NCI-H2081 treated with DMSO at 0.1 percent for 48 hours (cell line): Measurements from ENCODE around the gene GRK6.
"Not testable (repeated sequence)": the region's sequence is repeated elsewhere in the genome, so short reads cannot be mapped to it uniquely, and the experiment has no call there.

Experiments used
- DNase-seq: peaks from one replicate; lab custom pipeline; 2025; lab: John Stamatoyannopoulos, UW

GRK6 gene

DNA sequence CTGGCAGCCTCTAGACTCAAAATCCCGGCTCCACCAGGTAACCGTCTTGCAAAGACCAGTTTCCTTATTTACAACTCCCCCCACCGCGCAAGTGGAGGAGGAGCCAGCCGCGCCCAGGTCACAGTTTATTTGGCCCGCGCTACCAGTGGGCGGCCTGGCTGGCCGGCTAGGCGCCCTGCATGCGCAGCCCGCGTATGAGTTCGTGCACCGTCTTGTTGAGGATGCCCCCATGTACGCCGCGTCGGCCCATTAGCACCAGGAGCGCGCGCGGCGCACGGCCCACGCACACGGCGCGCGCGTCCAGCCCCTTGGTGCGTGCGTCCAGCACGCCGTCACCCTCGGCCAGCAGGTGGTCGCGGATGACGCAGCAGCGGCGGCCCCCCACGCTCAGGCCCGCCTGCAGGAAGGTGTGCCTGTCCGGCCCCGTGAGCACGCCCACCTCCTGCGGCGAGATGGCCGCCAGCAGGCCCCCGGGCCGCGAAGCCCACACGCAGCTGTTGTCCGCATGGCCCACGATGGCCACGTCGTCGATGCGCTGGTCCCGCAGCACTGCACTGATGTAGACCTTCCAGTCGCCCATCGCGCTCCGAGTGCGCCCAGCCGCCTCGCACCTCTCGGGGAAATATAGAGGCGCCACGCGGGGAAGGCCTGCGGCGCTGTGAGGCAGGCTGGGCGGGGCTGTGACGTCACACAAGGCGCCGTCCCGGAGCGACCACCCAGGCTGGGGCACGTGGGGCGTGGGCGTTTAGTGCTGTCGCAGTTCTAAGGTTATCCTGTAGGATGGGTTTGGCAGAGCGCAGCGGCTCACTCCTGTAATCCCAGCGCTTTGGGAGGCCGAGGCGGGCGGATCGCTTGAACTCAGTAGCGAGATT is 26.2 kb upstream of the GRK6 start, which contains the start of gene PFN3:
PFN3 (minus strand) TSS at position 665 of the 872 bp plus-strand sequence; CDS start at position 580, 85 bp downstream.
- DNase-seq = no peak

DNA sequence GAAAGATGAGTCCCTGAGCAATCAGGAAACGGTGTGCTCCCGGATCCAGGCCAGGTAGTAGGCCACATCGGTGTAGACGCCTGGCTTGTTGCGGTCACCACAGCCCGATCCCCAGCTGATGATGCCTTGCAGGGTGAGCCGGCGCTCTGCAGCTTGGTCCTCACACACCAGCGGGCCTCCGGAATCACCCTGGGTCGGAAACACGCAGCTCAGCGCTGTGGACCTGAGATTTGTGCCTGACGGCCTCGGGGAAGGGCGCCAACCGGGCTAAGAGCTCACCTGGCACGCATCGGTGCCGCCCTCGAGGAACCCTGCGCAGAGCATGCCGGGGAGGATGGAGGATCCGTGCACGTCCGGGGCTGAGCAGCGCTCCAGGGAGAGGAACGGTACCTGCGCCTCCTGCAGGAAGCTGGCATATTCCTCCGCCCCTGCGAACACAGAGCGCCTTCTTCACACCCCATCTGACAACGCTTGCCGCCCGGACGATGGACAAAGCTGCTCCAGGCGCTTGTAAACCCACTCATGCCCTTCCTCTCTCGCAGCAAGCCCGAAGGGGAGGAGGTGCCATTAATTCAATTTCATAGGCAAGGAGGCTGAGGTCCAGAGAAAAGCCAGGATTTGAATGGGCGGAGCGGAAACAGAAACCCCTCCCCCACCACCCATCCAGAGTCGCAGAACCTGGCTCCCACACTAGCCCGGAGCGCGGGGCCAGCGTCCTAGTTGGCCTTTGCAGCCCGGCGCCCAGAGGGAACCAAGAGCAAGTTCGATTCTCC is 24.0 kb upstream of the GRK6 start:
- DNase-seq = peak; percentile 76

DNA sequence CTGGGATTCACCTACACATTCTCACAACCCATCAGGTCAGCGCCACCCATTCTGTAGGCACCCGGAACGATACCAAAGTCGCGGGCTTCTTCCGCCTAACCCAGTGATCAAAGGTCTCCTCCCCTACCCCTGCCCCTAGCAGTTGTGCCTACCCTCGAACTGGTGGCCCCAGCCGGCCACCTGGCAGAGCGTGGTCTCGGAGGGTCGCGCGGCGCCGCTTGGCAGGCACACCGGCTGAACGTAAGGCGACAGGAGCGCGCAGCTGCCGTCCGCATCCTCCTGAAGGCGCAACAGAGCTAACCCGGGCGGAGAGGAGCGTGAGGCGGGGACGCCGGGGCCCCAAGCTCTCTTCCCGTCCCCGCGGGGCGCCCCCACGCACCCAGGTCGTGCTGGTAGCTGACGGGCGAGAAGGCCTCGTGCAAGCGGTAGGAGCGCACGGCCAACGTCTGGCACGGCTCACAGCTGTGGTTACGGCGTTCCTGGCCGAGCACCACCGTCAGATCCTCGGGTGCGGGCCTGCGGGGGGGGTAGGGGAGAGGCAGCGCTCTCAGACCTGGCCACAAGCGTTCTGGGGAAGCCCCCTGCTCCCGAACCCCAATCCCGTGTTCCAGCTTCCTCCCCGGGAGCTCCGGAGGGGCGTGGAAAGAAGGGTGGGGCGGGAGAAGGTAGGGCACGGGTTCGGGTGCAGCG is 23.2 kb upstream of the GRK6 start:
- DNase-seq = no peak

DNA sequence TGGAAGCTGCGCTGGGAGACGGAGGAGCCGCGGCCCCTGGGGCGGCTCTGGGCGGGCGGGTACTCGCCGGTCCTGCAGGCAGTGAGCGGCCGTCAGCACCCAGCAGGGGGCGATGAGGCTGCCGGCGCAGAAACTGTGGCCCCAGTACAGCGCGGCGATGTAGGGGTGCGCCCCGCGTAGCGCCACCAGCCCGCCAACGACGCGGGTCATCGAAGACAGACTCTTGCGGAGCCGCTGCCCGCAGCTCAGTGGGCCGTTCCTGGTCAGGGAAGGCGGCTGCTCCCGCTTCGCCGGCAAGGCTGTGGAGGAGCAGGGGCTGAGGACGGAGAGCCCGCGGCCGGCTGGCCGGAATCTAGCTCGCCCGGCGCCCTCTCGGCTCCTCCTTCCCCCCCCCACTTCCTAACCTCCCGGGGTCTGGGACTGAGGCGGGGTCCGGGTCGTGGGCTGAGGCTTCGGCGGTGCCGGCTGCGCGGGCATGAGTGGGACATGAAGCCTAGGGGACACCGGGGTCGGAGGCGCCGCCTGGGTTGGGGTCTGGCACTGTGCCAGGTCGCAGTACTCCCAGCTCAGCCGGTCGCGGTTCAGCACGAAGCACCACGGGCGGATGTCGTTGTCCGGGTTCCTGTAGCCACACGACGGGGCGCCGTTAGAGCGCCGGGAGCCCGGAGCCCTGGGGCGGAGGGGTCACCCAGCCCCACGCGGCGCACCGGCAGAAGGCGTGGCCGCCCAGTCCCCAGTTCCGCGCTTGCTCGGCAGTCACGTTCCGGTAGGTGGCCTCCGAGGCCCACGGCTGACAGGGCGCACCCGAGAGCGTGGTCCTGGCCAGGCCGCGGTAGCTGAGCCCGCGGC is 22.5 kb upstream of the GRK6 start:
- peak; percentile 36 for DNase-seq

DNA sequence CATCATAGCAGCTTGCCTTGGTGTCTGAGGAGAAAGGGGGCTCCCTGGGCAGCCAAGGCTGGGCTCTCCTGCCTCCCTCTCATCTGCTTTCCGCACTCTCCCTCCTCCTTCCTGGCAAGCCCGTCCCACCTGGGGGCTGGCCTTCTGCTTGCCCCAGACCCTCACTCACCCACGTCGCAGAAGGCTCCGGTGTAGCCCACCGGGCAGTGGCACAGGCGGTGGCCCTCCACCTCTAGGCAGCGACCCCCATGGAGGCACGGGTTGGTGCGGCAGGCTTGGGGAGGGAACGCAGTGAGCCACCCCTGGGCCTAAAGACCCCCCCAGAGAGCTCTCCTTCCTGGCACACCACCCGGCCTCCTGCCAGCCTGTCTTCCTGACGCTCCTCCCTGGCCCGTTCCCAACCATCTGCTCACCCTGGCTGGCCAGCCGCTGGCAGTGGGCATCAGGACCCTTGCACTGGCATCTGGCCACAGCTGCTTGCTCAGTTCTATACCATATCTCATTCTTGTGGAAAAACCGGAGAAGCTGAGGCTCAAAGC is 21.8 kb upstream of the GRK6 start:
- DNase-seq = no peak

DNA sequence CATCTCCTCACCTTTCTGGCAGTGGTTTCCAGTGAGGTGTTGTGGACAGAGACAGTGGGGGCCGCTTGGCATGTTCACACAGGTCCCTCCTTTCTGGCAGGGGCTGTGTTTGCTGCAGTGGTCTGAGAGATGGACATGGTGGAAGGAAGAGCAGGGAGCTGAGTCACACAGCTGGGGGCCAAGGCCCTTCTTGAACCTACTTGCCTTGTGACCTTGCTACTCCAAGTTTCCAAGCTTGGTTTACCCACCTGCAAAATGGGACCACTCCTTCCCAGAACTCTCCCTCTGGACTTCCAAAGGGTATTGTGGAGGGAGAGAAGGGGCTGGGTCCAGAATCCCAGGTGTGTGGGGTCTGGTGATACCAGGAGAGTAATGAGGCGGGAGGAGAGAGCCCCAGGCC is 21.2 kb upstream of the GRK6 start:
- no peak for DNase-seq

DNA sequence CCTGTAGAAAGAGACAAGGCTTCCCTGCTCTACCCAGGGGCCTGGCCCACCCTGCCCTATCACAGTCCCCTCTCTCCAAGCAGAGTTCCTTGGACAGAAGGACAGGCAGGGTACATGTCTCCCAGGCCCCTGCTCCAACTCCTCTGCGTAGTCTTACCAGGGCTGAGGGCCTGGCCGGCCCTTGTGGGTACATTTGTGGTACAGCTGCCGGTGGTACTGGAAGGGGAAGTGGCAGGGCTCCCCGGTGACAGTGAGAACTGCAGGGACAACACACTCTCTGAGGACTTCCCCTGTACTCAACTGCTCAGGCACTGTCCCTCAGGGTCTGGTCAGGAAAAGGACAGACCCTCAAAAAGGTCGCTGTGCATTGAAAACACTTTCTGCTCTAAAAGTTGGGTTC is 20.7 kb upstream of the GRK6 start:
- no peak for DNase-seq

DNA sequence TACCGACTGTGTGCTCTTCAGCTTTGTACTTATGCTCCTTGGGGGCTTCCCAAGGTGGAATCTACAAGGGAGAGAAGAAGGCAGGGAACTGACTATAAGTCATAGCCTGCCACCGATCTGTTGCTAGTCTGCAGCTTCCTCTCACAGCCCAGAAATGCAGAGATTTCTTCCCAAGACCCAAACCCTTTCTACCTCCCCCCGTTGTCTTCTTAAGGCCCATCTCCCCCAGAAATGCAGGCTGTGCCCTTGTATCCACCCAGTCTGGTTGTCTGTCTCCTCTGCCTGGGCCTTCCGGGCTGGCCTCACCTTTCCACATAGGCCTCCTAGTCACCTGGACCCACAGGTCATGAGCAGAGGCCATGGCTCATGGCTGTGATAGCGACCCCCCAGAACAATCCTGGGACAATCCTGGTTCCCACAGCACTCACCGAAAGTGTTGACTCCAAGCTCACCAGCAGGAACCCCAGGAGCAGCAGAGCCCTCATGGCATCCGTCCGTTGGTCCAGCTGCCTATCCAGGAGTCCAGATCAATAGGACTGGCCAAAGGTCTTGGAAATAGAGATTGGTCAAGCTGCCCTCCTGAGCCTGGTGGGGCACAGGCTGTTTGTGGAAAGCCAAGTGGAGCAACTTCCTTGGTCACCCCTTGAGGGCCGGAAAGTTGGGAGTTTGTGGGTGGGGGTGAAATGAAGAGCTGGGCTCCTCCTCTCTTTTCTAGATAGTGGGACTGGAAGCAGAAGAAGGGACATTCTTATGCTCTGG is 17.3 kb upstream of the GRK6 start, which contains the start of gene F12:
F12 (minus strand) TSS at position 522 of the 759 bp plus-strand sequence; CDS start at position 485, 37 bp downstream.
- DNase-seq = no peak

DNA sequence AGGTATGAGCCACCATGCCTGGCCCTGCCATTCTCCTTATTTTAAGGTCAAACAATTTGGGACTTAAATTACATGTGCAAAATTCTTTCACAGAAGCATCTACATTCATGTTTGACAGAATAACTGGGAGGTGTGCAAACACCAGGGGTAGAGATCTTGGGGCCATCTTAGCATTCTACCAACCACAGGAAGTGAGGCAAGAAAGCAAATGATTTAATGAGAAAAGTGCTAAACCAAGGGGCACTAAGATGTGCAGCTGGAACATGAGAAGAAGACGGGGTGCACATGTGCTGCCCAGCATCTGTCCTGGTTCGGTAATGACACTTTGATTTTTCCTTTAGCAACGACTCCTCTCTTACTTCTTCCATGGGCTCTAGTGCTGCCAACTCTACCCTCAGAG is 15.9 kb upstream of the GRK6 start:
- no peak for DNase-seq

DNA sequence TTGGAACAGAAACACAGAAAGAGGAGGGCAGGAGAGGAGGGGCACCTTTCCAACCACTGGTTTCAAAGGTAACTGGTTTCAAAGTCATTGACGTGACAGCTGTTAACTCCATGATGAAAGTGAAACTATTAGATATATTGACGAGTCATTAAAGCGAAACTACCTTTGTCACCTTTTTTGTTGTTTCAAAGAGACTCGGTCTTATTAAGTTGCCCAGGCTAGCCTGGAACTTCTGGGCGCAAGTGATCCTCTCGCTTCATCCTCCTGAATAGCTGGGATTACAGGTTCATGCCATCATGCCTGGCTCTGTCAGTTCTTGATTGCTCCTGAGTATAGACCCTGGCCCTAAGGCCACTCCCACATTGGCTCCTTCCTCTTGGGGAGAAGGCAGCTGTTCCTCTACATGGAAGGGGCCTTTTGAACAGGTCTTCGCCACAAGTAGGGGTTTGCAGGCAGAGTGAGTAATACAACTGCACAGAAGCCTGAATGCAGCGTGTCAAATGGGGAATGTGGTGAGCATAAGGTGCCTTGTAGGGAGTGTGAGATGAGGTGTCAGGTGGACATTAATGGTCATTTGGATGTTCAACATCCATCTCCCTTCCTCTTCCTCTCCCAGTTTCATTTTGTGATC is 13.8 kb upstream of the GRK6 start:
- no peak for DNase-seq

DNA sequence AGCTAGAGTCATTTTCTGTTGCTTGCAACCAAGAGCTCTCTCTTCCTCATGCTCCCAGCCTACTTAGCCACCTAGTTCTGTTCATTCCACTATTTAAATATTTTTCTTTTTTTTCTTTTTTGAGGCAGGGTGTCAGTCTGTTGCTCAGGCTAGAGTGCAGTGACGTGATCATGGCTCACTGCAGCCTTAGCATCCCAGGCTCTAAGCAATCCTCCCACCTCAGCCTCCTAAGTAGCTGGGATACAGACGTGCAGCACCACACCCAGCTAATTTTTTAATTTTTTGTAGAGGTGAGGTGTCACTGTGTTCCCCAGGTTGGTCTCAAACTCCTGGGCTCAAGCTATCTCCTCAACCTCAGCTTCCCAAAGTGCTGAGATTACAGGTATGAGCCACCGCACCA is 12.0 kb upstream of the GRK6 start:
- no peak for DNase-seq

DNA sequence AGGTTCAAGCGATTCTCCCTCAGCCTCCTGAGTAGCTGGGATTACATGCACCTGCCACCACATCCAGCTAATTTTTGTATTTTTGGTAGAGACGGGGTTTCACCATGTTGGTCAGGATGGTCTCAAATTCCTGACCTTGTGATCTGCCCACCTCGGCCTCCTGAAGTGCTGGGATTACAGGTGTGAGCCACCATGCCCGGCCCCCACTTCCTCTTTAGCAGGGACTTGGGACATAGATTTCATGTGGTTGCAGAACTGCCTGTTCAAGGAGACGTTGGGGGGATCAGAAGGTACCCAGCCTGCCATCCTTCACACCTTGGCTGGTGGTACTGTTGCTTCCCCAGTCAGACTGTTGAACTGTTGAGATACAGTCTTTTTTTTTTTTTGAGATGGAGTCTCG is 9.4 kb upstream of the GRK6 start:
- not testable (repeated sequence) for DNase-seq

DNA sequence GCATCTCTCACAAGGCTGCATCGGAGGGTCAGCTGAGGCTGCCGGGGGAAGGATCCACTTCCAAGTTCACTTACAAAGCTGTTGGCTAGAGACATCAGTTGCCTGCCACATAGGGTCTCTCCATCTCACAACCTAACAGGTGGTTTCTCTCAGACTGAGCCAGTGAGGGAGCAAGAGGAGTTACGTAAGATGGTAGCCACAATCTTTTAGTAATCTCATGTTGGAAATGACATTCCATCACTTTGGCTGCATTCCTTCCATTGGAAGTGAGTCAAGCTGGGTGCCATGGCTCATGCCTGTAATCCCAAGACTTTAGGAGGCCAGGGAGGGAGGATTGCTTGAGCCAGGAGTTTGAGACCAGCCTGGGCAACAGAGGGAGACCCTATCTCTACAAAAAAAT is 7.4 kb upstream of the GRK6 start:
- no peak for DNase-seq

DNA sequence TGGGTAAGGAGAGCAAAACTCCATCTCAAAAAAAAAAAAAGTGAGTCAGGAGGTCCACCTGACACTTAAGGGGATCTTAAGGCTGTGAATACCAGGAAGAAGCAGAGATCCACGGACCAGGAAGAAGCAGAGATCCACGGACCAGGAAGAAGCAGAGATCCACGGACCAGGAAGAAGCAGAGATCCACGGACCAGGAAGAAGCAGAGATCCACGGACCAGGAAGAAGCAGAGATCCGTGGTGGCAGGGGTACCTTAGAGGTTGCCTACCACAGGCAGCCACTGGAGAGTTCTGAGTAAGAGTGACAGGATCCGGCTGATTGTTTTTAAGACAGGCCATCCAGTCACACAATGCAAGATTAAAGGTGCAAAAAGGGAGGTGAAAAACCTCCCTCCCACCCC is 6.0 kb upstream of the GRK6 start:
- DNase-seq = not testable (repeated sequence)

DNA sequence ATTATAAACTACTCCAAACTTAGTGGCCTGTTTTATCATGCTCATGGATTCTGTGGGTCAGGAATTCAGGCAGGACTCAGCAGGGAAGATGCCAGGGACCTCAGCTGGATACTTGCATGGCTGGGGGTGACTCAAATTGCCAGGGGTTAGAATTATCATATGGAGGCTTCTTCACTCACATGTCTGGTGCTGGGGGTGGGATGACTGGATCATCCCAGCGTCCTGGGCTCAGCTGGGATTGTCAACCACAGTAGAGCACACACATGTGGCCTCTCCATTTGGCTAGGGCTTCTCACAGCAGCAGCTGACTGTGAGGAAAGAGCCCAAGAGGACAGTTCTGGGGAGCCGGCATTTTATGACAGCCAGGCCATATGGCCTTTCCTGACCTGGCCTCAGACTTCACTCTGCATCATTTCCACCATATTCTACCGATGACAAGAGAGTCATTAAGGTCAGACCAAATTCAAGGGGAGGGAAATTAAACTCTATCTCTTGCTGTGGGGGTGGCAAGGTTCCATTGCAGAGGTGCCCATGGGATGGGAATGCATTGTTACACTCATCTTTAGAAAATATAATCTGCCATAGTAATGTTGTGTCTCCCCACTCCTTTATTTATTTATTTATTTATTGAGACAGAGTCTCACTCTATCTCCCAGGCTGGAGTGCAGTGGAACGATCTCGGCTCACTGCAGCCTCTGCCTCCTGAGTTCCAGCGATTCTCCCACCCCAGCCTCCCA is 5.2 kb upstream of the GRK6 start:
- DNase-seq = no peak

DNA sequence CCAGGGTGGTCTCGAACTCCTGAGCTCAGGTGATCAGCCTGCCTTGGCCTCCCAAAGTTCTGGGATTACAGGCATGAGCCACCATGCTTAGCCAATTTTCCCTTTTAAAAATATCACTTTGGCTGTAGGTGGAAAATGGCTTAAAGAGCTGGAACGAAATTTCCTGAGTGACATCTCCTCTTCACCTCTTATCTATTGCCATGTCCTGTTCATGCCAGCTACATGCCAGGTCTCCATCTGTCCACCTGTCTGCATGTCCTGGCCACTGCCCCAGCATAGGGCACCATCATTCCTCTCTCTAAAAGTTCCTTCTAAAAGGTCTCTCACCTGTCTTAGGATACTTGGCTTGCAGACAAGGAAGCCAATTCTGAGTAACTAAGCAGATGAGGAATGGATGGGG is 2.8 kb upstream of the GRK6 start:
- no peak for DNase-seq

DNA sequence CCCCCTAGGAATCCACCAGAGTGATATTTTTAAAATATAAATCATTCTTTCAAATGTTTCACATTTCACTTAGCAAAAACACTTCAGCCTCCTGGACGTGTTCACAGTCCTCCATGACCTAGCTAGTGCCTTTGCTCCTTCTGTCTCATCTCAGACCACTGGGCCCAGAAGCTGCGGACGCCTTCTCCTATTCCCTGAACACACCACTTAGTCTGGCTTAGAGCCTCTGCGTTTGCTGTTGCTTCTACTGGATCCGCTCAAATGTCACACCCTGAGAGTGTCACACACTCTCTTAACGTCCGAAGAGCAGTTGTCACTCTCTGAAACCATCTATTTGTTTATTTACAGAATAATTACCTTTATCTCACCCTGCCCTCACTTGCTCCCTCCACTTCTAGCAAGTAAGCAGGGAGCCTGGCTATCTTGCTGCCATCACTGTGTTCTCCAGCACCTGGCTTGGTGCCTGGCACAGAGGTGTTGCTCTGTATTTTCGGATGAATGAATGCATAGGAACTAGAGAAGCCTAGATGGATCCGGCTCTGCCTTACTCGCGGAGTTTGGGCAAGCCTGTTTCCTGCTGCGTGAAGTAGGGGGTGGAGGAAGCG is 1.2 kb upstream of the GRK6 start:
- no peak for DNase-seq

DNA sequence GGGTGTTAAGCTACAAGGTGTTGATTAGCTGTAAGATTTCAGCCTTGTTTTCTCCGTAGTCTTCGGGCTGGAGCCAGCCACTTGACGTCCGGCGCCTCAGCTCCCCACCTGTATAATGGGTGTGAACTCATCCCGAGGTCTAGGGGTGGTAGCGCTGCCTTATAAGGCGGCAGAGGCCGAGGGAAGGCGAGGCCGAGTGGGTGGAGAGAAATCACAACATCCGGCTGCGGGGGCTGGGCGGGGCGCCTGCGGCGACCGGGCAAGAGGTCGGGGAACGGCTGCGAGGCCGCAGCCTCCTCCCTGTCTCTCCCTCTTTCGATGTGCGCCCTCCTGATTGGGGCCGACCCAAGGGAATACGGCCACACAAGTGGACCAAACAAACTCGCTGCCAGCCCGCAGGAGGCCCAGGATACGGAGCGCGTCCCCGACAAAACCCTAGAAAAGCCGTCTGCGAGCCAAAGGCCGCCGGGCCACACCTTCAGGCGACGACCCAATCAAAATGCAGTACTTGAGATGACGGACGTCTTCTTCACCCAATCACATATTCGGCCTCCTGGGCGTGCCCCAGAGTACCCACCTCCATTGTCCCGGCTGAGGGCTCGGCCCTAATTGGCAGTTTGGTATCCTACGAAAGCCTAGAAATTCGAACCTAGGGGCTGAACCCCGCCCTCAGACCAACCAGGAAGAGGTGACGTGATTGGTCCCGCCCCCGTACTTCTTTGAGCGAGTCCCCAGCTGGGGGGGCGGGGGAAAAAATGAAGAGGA is 493 bp upstream of the GRK6 start:
- peak; percentile 99 for DNase-seq
